Fibroblast of mammary gland (primary cell): ENCODE results near the gene PPP1R12C.

Source experiments
- DNase-seq: peaks from one replicate; pipeline ENCODE4 v3.0.0-alpha.2; 2010; ENCODE audit warnings: low read depth
- H3K4me3 ChIP-seq: 2 replicates; pipeline ENCODE4 v1.5.1; 2011; ENCODE audit warnings: low read depth, mild to moderate bottlenecking, low read length, moderate library complexity; ENCODE audit not compliant: control insufficient read depth
- TF ChIP-seq, protein P1 (sequence below): conservative IDR thresholded peaks from 2 replicates; pipeline ENCODE4 v1.5.1; 2011; ENCODE audit warnings: low read depth, low read length, inconsistent platforms; ENCODE audit not compliant: control insufficient read depth, insufficient read depth

Gene PPP1R12C

DNA sequence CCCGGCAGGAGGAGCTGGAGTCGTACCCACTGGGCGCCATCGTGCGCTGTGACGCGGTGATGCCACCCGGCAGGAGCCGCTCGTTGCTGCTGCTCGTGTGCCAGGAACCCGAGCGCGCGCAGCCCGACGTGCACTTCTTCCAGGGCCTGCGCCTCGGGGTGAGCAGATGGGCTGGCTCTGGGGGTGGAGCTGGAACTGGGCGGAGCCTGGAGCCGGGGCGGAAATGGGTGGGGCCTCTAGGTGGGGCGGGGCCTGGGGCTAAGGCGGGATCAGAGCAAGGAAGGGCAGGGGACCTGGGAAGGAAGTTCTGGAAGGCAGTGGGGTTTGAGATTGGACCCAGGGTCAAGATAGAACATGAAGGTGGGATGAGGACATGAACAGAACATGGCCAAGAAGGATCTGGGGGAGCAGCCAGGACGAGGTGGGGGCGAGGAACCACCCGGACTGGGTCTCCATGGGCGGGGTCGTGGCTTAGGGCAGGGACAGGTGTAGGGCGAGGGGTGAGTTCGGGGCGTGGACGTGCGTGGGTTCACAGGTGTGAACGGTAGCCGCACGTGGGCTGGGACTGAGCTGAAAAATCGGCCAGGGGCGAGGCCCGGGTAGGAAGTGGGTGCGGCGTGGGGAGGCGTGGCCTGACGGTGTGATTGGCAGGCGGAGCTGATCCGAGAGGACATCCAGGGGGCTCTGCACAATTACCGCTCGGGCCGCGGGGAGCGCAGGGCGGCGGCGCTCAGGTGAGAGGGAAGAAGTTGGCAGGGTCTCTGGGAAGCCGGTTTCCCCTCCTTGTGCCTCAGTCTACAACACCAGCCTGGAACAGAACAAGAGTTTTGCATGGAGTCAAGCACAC, 37.1 kb downstream of the PPP1R12C start:
- H3K4me3 ChIP-seq = peak overlapping the region; percentile 40

DNA sequence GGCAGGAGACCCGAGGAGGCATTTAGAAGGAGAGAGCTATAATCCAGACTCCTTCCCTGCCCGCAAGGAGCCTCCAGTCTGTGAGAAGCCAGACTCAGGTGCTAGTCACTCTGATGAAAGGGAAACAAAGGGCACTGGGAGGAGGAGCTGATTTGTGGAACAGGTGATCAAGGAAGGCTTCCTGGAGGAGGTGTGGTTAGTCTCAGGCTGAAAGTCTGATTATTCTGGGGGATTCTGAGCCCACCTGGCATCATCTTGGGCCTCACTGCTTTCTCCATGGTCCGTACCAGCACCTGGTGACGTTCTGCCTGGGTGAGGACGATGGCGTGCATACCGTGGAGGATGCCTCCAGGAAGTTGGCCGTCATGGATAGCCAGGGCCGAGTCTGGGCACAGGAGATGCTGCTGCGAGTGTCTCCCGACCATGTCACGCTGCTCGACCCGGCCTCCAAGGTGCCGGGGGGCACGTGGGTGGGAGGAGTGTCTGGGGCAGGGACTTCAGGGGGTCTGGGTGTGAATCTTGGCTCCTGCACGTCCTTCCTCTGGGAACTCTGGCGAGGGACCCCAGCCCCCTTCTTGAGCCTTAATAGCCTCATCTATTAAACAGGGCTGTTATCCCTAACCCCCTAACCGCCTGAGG, 37.9 kb downstream of the PPP1R12C start:
- H3K4me3 ChIP-seq = no peak overlapping the region
- DNase-seq = no peak
- TF ChIP-seq, protein P1, sequence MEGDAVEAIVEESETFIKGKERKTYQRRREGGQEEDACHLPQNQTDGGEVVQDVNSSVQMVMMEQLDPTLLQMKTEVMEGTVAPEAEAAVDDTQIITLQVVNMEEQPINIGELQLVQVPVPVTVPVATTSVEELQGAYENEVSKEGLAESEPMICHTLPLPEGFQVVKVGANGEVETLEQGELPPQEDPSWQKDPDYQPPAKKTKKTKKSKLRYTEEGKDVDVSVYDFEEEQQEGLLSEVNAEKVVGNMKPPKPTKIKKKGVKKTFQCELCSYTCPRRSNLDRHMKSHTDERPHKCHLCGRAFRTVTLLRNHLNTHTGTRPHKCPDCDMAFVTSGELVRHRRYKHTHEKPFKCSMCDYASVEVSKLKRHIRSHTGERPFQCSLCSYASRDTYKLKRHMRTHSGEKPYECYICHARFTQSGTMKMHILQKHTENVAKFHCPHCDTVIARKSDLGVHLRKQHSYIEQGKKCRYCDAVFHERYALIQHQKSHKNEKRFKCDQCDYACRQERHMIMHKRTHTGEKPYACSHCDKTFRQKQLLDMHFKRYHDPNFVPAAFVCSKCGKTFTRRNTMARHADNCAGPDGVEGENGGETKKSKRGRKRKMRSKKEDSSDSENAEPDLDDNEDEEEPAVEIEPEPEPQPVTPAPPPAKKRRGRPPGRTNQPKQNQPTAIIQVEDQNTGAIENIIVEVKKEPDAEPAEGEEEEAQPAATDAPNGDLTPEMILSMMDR = no peak

More for the DNA sequence above, 37.1 kb downstream of the PPP1R12C start:
- DNase-seq = peak; percentile 67
- TF ChIP-seq, protein P1 = no peak

DNA sequence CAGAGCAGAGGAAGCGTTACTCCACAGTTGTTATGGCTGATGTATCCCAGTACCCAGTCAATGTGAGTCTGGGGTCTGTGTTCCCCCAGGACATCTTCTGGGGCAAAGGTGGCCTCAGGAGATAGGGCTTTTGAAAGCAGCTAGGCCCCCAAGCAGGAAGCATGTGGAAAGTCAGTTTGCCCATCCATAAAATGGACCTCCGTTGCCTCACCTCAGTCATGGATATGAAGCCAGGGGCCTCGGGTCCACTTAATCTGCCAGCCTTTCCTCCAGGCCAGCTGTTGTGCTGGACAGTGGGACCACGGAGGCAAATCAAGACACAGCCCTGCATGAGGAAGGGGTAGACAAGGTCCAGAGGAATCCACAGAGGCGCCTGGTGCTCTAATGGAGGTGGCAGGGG, 38.4 kb downstream of the PPP1R12C start:
- no peak for DNase-seq
- TF ChIP-seq, protein P1 = no peak
- H3K4me3 ChIP-seq = no peak overlapping the region

DNA sequence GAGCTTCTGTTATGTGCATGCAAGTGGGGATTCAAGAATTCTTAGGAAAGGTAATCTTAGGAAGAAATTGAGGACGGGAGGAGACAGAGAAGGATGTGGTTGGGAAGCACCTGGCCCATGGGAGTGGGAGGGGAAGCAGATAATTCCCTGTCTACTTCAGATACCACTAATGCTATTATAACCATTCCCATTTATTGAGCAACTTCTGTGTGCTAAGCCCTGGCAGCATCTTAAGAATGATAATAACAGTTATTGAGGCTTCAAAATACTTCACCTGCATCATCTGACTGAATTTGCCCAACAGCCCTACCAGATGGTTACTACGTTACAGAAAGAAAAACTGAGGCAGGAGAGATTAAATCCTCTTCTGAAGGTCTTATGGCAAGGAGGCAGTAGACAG, 40.3 kb downstream of the PPP1R12C start:
- DNase-seq = no peak
- TF ChIP-seq, protein P1 = no peak
- H3K4me3 ChIP-seq = no peak overlapping the region

DNA sequence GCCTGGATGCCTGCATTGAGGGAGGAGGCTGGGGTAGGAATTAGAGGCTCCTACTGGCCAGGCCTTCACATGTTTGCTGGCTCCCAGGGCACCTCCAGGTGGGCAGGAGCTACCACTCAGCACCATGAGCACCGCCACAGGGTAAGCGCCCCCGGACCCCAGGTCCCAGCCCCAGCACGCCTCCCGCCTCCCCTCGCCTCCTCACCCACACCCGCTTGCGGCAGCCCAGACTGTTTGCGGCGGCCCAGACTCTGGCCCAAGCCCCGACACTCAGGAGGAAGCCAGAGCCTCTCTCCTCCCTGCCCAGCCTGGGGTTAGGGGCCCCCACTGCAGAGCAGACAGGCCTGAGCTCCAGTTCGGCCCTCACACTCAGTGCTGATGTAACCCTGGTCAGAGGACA, 41.1 kb downstream of the PPP1R12C start:
- H3K4me3 ChIP-seq = no peak overlapping the region
- DNase-seq = no peak
- TF ChIP-seq, protein P1 = no peak

DNA sequence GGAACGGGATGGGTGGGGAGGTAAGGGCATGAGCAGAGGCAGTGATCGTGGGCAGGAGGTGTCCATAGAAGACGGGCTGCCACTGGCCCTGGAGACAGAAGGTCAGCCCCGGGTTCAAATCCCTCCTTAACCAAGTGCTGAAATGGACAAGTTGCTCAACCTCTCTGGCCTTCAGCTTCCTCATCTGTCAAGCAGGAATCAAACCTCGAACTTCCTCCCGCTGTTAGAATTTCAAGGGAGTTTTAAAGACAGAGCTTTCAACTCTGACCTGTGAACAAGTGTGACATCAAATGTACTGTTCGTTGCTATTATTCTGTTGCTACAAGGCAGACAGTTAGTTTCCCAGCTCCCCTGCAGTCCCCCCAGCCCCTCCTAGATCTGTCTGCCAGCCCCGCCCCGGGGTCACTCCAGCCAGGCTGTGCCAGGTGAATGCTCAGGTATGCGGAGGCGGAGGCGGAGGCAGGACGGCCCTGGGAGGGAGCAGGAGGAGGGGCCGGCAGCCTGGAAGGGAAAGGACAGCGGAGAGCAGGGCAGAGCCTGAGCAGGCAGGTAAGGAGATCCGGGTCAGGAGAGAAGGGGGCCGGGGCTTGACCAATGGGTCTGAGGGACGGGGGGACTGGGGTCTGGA, 42.0 kb downstream of the PPP1R12C start, which contains the start of gene EPS8L1:
TSS of gene EPS8L1 (plus strand) at position 499 of the 628 bp plus-strand sequence. CDS start 576 bp downstream, outside the sequence.
- TF ChIP-seq, protein P1 = no peak
- no peak for DNase-seq
- H3K4me3 ChIP-seq = no peak within 1 kb of the TSS
